HG02610 (cell line): ENCODE results near the gene ZNF516.

Experiments
- ATAC-seq: cut with Tn5 transposase; IDR thresholded peaks from one replicate; pipeline ENCODE4 v1.9.1; 2021; ENCODE audit warnings: mild to moderate bottlenecking, moderate library complexity; ENCODE audit not compliant: unreplicated experiment

Gene ZNF516

GRCh38 chr18:76471593-76471992, 23.4 kb downstream of the ZNF516 start:
- no peak for ATAC-seq

- no peak for ATAC-seq
These were observed 26.4 kb downstream of the ZNF516 start for GRCh38 chr18:76468345-76469304.

- ATAC-seq: no peak
These were observed 27.5 kb downstream of the ZNF516 start for GRCh38 chr18:76467371-76468190.

- ATAC-seq: no peak
These were observed 28.5 kb downstream of the ZNF516 start for GRCh38 chr18:76466410-76466991.

- no peak for ATAC-seq
These were observed 29.2 kb downstream of the ZNF516 start for GRCh38 chr18:76465630-76466409.

- ATAC-seq: no peak
These were observed 30.5 kb downstream of the ZNF516 start for GRCh38 chr18:76464281-76465259.

GRCh38 chr18:76463872-76464271, 31.2 kb downstream of the ZNF516 start:
- no peak for ATAC-seq

GRCh38 chr18:76463358-76463757, 31.7 kb downstream of the ZNF516 start:
- no peak for ATAC-seq

GRCh38 chr18:76462326-76462694, 32.7 kb downstream of the ZNF516 start:
- ATAC-seq: no peak

GRCh38 chr18:76461692-76462325, 33.2 kb downstream of the ZNF516 start:
- no peak for ATAC-seq

GRCh38 chr18:76461148-76461547, 33.9 kb downstream of the ZNF516 start:
- no peak for ATAC-seq

- ATAC-seq: no peak
These were observed 34.6 kb downstream of the ZNF516 start for GRCh38 chr18:76460482-76460881.

- ATAC-seq: no peak
These were observed 35.2 kb downstream of the ZNF516 start for GRCh38 chr18:76459687-76460350.

- no peak for ATAC-seq
These were observed 35.7 kb downstream of the ZNF516 start for GRCh38 chr18:76459312-76459686.

- no peak for ATAC-seq
These were observed 36.3 kb downstream of the ZNF516 start for GRCh38 chr18:76458522-76459311.

- ATAC-seq: no peak
These were observed 37.1 kb downstream of the ZNF516 start for GRCh38 chr18:76457957-76458356.

GRCh38 chr18:76457475-76457874, 37.6 kb downstream of the ZNF516 start:
- ATAC-seq: no peak

- ATAC-seq: no peak
These were observed 38.2 kb downstream of the ZNF516 start for GRCh38 chr18:76456823-76457222.
